GM12865 (cell line): ENCODE data around the gene NXNL1.

Experiments used
- DNase-seq: peaks from one replicate; pipeline ENCODE4 v3.0.0; 2010; ENCODE audit warnings: low read depth
- H3K4me3 ChIP-seq: 2 replicates; pipeline ENCODE4 v1.5.1; 2011; ENCODE audit warnings: mild to moderate bottlenecking, low read depth, low read length, control low read depth
- TF ChIP-seq, protein P1 (sequence below): IDR thresholded peaks from 2 replicates; pipeline ENCODE4 v1.5.1; 2011; ENCODE audit warnings: low read length, control low read depth, low read depth, inconsistent platforms; ENCODE audit not compliant: insufficient read depth; ENCODE audit errors: missing control alignments

Gene NXNL1

GRCh38 chr19:17491287-17491686, 30.6 kb upstream of the NXNL1 start:
- DNase-seq, result no peak
- TF ChIP-seq, protein P1, sequence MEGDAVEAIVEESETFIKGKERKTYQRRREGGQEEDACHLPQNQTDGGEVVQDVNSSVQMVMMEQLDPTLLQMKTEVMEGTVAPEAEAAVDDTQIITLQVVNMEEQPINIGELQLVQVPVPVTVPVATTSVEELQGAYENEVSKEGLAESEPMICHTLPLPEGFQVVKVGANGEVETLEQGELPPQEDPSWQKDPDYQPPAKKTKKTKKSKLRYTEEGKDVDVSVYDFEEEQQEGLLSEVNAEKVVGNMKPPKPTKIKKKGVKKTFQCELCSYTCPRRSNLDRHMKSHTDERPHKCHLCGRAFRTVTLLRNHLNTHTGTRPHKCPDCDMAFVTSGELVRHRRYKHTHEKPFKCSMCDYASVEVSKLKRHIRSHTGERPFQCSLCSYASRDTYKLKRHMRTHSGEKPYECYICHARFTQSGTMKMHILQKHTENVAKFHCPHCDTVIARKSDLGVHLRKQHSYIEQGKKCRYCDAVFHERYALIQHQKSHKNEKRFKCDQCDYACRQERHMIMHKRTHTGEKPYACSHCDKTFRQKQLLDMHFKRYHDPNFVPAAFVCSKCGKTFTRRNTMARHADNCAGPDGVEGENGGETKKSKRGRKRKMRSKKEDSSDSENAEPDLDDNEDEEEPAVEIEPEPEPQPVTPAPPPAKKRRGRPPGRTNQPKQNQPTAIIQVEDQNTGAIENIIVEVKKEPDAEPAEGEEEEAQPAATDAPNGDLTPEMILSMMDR, result no peak
- H3K4me3 ChIP-seq, result no peak overlapping the region

GRCh38 chr19:17490411-17490810, 29.7 kb upstream of the NXNL1 start:
- DNase-seq, result no peak
- TF ChIP-seq, protein P1, result no peak
- H3K4me3 ChIP-seq, result no peak overlapping the region

DNA sequence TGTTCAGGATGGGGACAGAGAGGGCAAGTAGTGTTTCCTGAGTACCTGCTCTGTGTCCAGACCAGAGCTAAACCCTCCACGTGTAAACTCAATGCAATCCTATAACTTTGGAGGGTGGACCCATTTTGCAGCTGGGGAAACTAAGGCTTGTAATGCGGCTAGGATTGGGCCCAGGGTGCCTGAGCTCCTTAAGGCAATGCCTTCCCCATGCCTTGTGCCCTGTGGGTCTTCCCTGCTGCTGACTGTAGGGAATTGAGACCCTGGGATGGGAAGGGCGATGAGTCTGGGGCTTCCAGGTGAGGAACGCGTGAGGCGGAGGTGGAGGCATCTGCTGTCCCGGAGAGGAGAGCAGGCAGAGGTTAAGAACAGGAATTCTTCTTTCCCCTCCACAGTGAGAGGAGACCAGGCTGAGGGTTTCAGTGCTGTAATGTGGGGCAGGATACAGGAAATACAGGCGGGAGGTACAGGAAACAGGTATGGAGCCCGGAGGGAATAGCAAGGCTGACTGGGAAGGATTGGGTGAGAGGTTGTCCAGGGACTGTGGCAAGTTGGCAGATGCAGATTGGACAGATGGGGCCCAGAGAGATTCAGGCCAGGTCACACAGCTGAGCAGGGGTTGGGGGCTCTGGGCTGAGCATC, 28.8 kb upstream of the NXNL1 start:
- no peak overlapping the region for H3K4me3 ChIP-seq
- no peak for DNase-seq
- TF ChIP-seq, protein P1, result no peak

- TF ChIP-seq, protein P1, result peak; percentile 26
- H3K4me3 ChIP-seq, result no peak overlapping the region; the same call in 1 of the 2 replicates
- peak; percentile 88 for DNase-seq
Measured at GRCh38 chr19:17488593-17489391, 28.1 kb upstream of the NXNL1 start.

- TF ChIP-seq, protein P1, result no peak
- no peak overlapping the region for H3K4me3 ChIP-seq
Measured at GRCh38 chr19:17487284-17488121, 26.8 kb upstream of the NXNL1 start.

GRCh38 chr19:17486545-17487240, 26.0 kb upstream of the NXNL1 start:
- DNase-seq, result no peak
- TF ChIP-seq, protein P1, result no peak
- no peak overlapping the region for H3K4me3 ChIP-seq

More at GRCh38 chr19:17487284-17488121, 26.8 kb upstream of the NXNL1 start:
- DNase-seq, result no peak
